ENCODE data around the gene RNF123. TPM values are rescaled to one million over a fixed set of nuclear protein-coding genes. Genes with fewer than 3 reads are reported as not detected.

The RNF123 gene
- total RNA-seq, 2 donors from 2014 or later, result 18.4 to 28.7 TPM

DNA sequence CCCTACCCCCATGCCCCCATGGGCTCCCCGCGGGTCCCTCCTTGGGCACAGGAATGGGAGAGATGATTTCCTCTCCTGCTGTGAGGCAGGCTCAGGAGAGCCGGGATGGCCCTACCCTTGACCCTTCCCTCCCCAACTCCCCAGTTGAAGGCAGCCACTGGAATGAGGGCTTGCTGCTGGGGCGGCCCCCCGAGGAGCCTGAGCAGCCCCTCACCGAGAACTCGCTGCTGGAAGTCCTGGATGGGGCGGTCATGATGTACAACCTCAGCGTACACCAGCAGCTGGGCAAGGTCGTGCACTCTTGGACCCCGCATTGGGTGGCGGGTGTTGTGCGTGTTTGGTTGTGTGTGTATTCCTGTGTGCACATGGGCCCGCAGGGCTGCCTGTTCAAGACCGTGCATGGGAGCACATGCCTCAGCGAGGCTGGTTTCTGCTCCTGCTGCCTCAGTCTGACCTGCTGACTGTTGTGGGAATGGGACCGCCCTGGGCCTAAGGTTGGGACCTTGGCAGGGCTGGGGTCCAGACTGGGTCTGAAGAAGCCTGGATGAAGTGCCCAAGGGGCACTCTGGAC is 16.1 kb downstream of the RNF123 start:
- H3K4me1 ChIP-seq, result no peaks in the 10 kb centered on the region
- ATAC-seq (no peak), DNase-seq (no peak)
- H3K9me3 ChIP-seq, result no peaks in the 10 kb centered on the region
- intact Hi-C loops (cut with DNase I), result loop anchor here (10.0 kb wide), 1 partner anchor 129 kb away; no protein-coding TSS in a partner anchor
- no peak overlapping the region for H3K27ac ChIP-seq
- H3K27me3 ChIP-seq, result no peaks in the 10 kb centered on the region
- peaks cover 0 to 5% of the 10 kb centered on the region in 2 donors for H3K36me3 ChIP-seq (replicated peaks in 1 of 2; ENCODE audit: insufficient read depth in 1 of 2, low read depth in 2 of 2)
- H3K4me3 ChIP-seq, result no peak overlapping the region
- WGBS, 2 donors, result 89 to 98% methylated on average over 8 to 17 of the region's 17 CpGs
- no peak for TF ChIP-seq POLR2A (IDR thresholded peaks at IDR 0.05)
- TF ChIP-seq, protein P1, sequence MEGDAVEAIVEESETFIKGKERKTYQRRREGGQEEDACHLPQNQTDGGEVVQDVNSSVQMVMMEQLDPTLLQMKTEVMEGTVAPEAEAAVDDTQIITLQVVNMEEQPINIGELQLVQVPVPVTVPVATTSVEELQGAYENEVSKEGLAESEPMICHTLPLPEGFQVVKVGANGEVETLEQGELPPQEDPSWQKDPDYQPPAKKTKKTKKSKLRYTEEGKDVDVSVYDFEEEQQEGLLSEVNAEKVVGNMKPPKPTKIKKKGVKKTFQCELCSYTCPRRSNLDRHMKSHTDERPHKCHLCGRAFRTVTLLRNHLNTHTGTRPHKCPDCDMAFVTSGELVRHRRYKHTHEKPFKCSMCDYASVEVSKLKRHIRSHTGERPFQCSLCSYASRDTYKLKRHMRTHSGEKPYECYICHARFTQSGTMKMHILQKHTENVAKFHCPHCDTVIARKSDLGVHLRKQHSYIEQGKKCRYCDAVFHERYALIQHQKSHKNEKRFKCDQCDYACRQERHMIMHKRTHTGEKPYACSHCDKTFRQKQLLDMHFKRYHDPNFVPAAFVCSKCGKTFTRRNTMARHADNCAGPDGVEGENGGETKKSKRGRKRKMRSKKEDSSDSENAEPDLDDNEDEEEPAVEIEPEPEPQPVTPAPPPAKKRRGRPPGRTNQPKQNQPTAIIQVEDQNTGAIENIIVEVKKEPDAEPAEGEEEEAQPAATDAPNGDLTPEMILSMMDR (IDR thresholded peaks at IDR 0.05), result no peak

DNA sequence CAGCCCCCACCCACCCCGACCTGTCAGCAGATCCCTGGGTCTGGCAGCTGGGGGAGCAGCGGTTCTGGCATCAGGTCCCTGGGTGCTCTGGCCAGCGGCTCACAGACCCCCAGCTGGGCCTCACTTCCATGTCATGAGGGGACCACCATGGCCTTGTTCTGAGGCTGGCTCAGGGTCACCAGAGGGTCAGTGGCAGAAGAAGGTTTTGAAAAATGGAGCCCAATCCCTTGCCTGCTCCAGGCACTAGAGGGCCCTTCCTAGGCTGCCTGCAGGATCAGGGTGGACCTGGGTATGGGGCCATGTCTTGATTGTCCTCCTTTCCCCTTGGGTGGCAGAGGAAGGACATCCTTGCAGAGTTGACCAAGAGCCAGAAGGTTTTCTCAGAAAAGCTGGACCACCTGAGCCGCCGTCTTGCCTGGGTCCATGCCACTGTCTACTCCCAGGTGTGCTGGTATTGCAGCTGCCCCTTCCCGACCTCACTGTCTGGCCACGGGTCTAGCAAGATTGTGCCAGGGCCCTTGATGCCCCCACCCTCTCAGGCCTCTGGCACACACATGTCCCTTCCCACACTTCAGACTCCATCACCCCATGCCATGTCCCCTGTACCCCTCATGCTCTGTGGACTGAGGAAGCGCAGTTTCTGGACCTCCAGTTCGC is 17.2 kb downstream of the RNF123 start:
- intact Hi-C loops (cut with DNase I), result loop anchor here (10.0 kb wide), 1 partner anchor 128 kb away; no protein-coding TSS in a partner anchor
- H3K9me3 ChIP-seq, result no peaks in the 10 kb centered on the region
- no peak for ATAC-seq
- TF ChIP-seq, protein P1 (IDR thresholded peaks at IDR 0.05), result no peak
- TF ChIP-seq POLR2A (IDR thresholded peaks at IDR 0.05), result no peak
- no peak overlapping the region for H3K4me3 ChIP-seq
- no peaks in the 10 kb centered on the region for H3K4me1 ChIP-seq
- H3K36me3 ChIP-seq (replicated peaks in 1 of 2; ENCODE audit: insufficient read depth in 1 of 2, low read depth in 2 of 2), result peaks cover 0 to 5% of the 10 kb centered on the region in 2 donors
- H3K27me3 ChIP-seq, result no peaks in the 10 kb centered on the region
- DNase-seq, result no peak
- WGBS, 2 donors, result 79 to 81% methylated on average over 8 to 9 of the region's 9 CpGs
- H3K27ac ChIP-seq, result no peak overlapping the region

GRCh38 chr3:49707113-49707480 is 17.7 kb downstream of the RNF123 start:
- no peak for ATAC-seq
- peaks cover 0 to 5% of the 10 kb centered on the region in 2 donors for H3K36me3 ChIP-seq (replicated peaks in 1 of 2; ENCODE audit: insufficient read depth in 1 of 2, low read depth in 2 of 2)
- WGBS, 2 donors, result 64 to 66% methylated on average over 3 to 4 of the region's 4 CpGs
- no peaks in the 10 kb centered on the region for H3K27me3 ChIP-seq
- H3K4me1 ChIP-seq, result no peaks in the 10 kb centered on the region
- H3K27ac ChIP-seq, result no peak overlapping the region
- intact Hi-C loops (cut with DNase I), result loop anchor here (10.0 kb wide), 1 partner anchor 128 kb away; no protein-coding TSS in a partner anchor
- no peaks in the 10 kb centered on the region for H3K9me3 ChIP-seq
- TF ChIP-seq, protein P1 (IDR thresholded peaks at IDR 0.05), result no peak
- no peak for TF ChIP-seq POLR2A (IDR thresholded peaks at IDR 0.05)
- no peak overlapping the region for H3K4me3 ChIP-seq
- no peak for DNase-seq

- Histone ChIP-seq H3K36me3 (replicated peaks in 1 of 2; ENCODE audit: insufficient read depth in 1 of 2, low read depth in 2 of 2) (peaks cover 0 to 5% of the 10 kb centered on the region in 2 donors), H3K4me3 (no peak overlapping the region), H3K4me1 (no peaks in the 10 kb centered on the region), H3K27ac (no peak overlapping the region), H3K27me3 (no peaks in the 10 kb centered on the region), H3K9me3 (no peaks in the 10 kb centered on the region)
- DNase-seq, result no peak
- 93 to 95% methylated on average over 8 of the region's 8 CpGs for WGBS, 2 donors
- TF ChIP-seq, protein P1 (IDR thresholded peaks at IDR 0.05), result no peak
- no peak for TF ChIP-seq POLR2A (IDR thresholded peaks at IDR 0.05)
- no peak for ATAC-seq
- intact Hi-C loops (cut with DNase I), result loop anchor here (10.0 kb wide), 1 partner anchor 125 kb away; no protein-coding TSS in a partner anchor
These were observed 20.5 kb downstream of the RNF123 start for GRCh38 chr3:49709852-49710251.
